ENCODE measurements around the gene GABBR2.

Gene GABBR2

DNA sequence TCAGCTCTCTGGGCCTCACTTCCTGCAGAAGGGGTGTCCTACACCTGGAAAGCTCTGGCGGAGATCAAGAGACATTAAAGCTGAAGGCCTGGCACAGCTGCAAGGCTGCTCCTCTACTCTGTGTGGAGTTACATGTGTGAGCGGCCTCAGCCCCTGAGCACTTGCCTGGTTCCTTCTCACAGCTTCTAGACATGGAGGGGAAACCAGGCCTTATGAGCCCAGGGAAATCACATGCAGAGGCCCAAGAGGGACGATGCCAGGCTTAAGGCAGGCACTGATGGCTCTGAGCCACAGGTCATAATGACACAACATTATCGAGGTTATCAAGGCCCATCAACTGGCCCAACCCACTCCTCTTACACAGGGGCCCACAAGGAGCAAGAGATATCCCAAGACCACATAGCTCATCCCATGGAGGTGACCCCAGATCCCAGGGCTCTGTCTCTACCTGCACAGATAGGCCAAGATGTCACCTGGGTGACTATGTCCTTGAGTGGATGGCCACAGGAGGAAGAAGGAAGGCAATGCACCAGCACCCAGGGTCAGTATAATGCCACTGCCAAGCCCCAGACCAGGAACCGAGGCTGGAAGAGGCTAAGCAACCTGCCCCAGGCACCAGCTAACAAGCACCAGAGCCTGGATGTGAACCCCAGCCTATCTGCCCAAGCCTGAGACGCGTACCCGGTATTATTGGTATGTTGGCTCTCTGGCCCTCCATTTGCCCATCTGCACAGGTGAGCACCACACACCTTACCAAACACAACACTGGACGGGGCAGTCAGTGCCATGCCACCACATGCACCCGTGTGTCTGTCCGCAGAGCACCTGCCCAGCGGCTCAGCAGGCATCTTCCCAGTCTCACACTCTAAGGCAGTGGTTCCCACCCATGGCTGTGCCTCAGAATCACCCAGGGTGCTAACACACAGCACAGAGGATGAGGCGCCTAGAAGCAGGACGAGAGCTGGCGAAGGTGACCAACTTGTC lies 143.3 kb downstream of the GABBR2 start:
- no peaks in the 10 kb centered on the region for H3K9me3 Mint-ChIP-seq
- no peaks in the 10 kb centered on the region for H3K36me3 Mint-ChIP-seq (ENCODE audit: low read depth)
- no peak overlapping the region for H3K4me3 Mint-ChIP-seq
- H3K27me3 Mint-ChIP-seq (ENCODE audit: low read depth), result peaks cover 14% of the 10 kb centered on the region
- DNase-seq (ENCODE audit: low spot score), result no peak
- no peaks in the 10 kb centered on the region for H3K4me1 Mint-ChIP-seq (ENCODE audit: low read depth)
- H3K27ac Mint-ChIP-seq, result no peak overlapping the region

DNA sequence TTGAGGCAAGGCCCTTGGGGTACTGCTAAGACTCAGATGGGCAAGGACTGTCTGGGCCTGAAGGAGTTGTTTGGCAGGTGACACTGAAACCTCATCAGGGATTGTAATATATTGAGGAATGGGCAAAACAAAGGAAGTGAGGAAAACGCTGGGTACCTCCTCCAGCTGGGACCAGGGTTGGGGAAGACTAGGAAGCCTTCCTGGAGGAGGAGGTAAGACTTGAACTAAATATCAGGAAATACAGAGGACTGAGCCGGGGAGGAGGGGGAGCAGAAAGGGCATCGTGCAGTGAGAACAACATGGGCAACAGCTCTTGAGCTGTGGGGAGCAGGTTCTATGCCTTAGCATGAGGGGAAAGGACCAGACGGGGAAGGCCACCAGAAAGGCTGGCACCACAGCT lies 144.0 kb downstream of the GABBR2 start:
- Mint-ChIP-seq H3K27me3 (ENCODE audit: low read depth) (peaks cover 14% of the 10 kb centered on the region), H3K4me3 (no peak overlapping the region), H3K9me3 (no peaks in the 10 kb centered on the region), H3K4me1 (ENCODE audit: low read depth) (no peaks in the 10 kb centered on the region), H3K27ac (no peak overlapping the region), H3K36me3 (ENCODE audit: low read depth) (no peaks in the 10 kb centered on the region)
- no peak for DNase-seq (ENCODE audit: low spot score)

DNA sequence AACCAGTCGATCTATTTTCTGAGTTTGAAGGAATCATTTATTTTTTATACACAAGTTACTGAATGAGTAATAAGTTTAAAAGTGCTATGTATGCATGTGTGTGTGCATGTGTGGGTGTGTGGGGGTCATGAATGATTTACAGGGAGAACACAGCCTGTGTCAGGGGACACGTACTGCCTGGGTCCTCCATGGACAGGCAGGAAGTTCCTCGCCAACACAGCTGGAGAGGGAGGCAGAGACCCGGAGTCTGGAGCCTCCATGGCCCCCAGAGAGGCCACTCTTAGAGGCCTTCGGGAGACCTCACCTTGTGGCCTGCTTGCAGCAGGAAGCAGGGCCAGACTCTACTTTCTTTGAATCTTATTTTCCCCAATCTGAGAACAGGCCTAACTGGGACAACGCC lies 144.7 kb downstream of the GABBR2 start:
- Mint-ChIP-seq H3K9me3 (no peaks in the 10 kb centered on the region), H3K27ac (no peak overlapping the region), H3K4me3 (no peak overlapping the region), H3K4me1 (ENCODE audit: low read depth) (no peaks in the 10 kb centered on the region), H3K27me3 (ENCODE audit: low read depth) (peaks cover 14% of the 10 kb centered on the region), H3K36me3 (ENCODE audit: low read depth) (no peaks in the 10 kb centered on the region)
- DNase-seq (ENCODE audit: low spot score), result no peak

DNA sequence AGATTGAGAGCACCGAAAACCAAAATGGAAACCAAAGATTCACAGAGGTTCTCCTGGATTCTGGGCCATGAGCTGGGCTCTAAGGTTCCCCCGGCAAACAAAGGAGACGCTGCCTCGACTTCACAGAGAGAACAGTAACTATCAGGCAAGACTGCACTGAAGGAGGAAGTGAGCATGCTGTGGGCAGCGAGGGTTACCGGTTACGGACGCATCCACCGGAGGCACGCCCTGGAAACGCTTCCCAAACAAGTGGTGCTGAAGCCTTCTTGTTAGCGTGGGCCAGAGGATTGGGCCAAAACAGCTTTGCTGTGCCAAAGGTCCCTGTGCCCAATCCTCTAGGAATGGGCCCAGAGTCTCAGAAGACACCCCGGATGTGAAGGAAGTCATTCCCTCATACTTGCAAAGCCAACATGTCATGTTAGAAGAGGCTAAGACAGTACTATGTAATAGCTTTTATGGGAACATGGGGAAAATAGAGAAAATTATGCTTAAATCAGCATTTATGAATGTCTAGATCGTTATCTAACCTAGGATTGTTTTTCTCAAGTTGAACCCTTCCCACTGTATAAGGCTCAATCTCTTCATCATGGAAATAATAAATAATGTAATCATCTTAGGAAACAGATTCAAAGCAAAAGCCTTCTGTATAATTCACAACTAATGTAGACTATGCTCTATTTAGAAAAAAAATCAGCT lies 145.4 kb downstream of the GABBR2 start:
- Mint-ChIP-seq H3K27me3 (ENCODE audit: low read depth) (peaks cover 14% of the 10 kb centered on the region), H3K4me3 (no peak overlapping the region), H3K36me3 (ENCODE audit: low read depth) (no peaks in the 10 kb centered on the region), H3K4me1 (ENCODE audit: low read depth) (no peaks in the 10 kb centered on the region), H3K27ac (no peak overlapping the region), H3K9me3 (no peaks in the 10 kb centered on the region)
- no peak for DNase-seq (ENCODE audit: low spot score)

DNA sequence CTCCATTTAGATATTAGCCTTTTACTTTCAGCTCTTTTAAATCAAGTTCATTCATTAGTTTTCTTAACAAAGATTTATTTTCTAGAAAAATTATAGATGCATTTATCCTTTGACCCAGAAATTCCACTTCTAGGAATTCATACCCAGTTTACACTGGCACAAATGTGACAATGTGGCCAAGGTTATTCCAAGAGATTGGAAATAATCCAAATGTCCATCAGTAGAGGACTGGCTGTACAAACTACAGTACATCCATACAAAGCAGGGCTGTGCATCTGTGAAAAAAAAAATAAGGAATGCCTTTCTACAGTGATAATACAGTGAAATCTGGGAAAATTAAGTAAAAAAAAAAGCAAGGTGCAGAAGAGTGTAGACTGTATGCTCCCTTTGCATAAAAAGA lies 149.2 kb downstream of the GABBR2 start:
- Mint-ChIP-seq H3K27ac (no peak overlapping the region), H3K27me3 (ENCODE audit: low read depth) (peaks cover 15% of the 10 kb centered on the region), H3K9me3 (no peaks in the 10 kb centered on the region), H3K4me3 (no peak overlapping the region), H3K4me1 (ENCODE audit: low read depth) (no peaks in the 10 kb centered on the region), H3K36me3 (ENCODE audit: low read depth) (no peaks in the 10 kb centered on the region)
- no peak for DNase-seq (ENCODE audit: low spot score)

DNA sequence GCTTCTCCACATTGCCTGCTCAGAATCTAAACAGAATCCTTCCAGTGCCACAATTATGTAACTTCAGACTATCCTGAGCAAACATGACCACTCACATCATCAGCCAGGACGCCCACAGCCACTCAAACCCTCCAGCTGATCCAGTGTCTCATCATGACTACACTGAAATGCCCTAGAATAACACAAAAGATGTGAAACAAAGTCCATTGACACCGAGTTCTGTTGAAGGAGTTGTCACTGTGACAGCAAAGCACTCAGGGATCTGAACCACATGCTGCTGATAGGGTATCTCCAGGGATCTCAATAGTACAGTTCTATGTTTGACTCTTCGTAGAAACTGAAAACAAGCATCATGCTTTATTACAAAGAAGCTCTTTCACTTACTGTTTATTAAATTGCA lies 150.2 kb downstream of the GABBR2 start:
- Mint-ChIP-seq H3K9me3 (no peaks in the 10 kb centered on the region), H3K4me1 (ENCODE audit: low read depth) (no peaks in the 10 kb centered on the region), H3K27me3 (ENCODE audit: low read depth) (peaks cover 15% of the 10 kb centered on the region), H3K36me3 (ENCODE audit: low read depth) (no peaks in the 10 kb centered on the region), H3K27ac (no peak overlapping the region), H3K4me3 (no peak overlapping the region)
- DNase-seq (ENCODE audit: low spot score), result no peak

DNA sequence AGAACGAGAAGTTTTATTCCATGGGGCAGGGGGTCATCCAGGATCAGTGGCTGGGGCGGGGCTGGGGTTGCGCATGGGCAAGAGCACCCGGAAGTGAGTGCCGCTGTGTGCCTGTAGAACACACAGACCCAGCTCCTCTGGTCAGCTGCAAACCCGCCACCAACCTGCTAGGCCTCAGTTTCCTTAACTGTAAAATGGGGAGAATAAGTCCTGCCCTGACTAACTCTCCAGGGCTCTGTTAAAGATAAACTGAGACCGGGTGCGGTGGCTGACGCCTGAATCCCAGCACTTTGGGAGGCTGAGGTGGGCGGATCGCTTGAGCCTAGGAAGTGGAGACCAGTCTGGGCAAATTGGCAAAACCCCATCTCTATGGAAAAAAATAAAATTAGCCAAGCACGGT lies 152.2 kb downstream of the GABBR2 start:
- Mint-ChIP-seq H3K4me3 (no peak overlapping the region), H3K27me3 (ENCODE audit: low read depth) (peaks cover 11% of the 10 kb centered on the region), H3K36me3 (ENCODE audit: low read depth) (no peaks in the 10 kb centered on the region), H3K27ac (no peak overlapping the region), H3K4me1 (ENCODE audit: low read depth) (no peaks in the 10 kb centered on the region), H3K9me3 (no peaks in the 10 kb centered on the region)
- DNase-seq (ENCODE audit: low spot score), result no peak

DNA sequence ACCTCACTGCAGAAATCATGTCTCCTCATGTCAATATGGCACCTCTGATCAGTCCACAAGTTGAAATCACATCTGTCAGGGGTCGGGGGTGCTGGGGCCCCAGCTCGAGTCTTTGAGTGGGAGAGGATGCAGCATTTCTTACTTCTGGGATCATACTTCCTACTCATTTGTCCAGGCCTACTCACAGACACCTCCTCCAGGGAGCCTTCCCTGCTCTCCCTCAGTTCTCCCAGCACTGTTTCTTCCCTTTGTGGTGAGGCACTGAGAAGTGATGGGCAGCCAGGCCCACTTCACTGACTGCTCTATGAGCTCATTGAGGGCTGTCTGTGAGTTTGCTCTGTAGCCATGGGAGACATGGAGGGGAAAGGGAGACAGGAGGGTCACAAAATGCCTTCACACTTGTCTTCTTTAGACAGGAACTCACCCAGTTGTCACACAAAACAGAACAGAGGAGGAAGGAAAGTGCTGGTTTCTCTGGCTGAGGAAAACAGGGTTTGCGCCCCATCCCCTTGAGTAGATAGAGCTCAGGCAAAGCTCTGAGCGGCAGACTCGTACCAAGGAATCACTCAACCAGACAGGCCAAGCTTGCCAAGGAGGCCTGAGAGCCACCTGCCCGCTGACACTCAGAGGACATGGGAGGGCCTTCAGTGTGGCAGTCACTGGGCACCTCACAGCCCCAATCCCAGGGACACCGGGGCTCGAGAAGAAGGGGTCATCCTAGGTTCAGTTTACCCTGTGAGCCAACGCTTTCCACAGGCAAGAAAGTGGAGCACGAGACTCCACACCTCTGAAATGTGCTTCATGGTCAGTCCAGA lies 152.9 kb downstream of the GABBR2 start:
- H3K9me3 Mint-ChIP-seq, result no peaks in the 10 kb centered on the region
- H3K4me3 Mint-ChIP-seq, result no peak overlapping the region
- no peak overlapping the region for H3K27ac Mint-ChIP-seq
- DNase-seq (ENCODE audit: low spot score), result no peak
- no peaks in the 10 kb centered on the region for H3K4me1 Mint-ChIP-seq (ENCODE audit: low read depth)
- no peaks in the 10 kb centered on the region for H3K36me3 Mint-ChIP-seq (ENCODE audit: low read depth)
- H3K27me3 Mint-ChIP-seq (ENCODE audit: low read depth), result peaks cover 8% of the 10 kb centered on the region

DNA sequence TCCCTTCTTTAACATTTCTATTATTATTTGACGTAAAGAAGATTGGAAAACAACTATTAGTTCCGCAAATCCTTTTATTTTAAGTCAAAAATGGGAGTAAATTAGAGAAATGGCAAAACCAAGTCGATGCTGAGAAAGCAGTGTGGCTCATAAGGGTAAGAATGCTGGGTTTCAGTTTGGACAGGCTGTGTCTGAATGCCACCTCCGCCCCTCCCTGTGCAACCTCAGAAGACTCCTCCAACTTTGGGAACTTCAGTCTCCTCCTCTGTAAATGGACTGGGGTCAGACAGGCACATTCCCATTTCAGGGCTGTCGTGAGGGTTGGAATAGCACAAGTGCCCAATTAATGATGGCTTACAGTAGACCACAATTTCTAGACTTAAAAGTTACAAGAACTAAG lies 154.0 kb downstream of the GABBR2 start:
- Mint-ChIP-seq H3K4me1 (ENCODE audit: low read depth) (no peaks in the 10 kb centered on the region), H3K36me3 (ENCODE audit: low read depth) (no peaks in the 10 kb centered on the region), H3K27me3 (ENCODE audit: low read depth) (peaks cover 14% of the 10 kb centered on the region), H3K27ac (no peak overlapping the region), H3K9me3 (no peaks in the 10 kb centered on the region), H3K4me3 (no peak overlapping the region)
- DNase-seq (ENCODE audit: low spot score), result no peak

DNA sequence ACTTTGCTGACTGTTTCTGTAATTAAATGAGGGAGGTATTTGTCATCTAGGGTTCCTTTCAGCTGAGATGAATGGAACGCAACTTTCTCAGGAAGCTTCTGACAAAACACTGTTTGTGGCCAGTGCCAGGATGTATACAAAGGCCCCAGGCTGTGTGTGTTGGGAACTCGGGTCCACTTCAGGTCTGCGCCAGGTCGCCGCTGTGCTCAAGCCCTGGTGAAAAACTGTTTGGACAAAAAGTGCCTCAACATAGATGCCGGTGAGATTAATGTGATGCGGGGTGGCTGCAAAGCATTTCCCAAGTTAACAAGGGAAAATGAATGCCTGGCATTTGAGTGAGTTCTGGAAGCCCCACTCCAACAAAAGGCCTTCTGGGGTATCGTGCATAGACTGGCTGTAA lies 156.4 kb downstream of the GABBR2 start:
- Mint-ChIP-seq H3K4me1 (ENCODE audit: low read depth) (no peaks in the 10 kb centered on the region), H3K27ac (no peak overlapping the region), H3K27me3 (ENCODE audit: low read depth) (peaks cover 21% of the 10 kb centered on the region), H3K9me3 (no peaks in the 10 kb centered on the region), H3K4me3 (no peak overlapping the region), H3K36me3 (ENCODE audit: low read depth) (no peaks in the 10 kb centered on the region)
- no peak for DNase-seq (ENCODE audit: low spot score)

DNA sequence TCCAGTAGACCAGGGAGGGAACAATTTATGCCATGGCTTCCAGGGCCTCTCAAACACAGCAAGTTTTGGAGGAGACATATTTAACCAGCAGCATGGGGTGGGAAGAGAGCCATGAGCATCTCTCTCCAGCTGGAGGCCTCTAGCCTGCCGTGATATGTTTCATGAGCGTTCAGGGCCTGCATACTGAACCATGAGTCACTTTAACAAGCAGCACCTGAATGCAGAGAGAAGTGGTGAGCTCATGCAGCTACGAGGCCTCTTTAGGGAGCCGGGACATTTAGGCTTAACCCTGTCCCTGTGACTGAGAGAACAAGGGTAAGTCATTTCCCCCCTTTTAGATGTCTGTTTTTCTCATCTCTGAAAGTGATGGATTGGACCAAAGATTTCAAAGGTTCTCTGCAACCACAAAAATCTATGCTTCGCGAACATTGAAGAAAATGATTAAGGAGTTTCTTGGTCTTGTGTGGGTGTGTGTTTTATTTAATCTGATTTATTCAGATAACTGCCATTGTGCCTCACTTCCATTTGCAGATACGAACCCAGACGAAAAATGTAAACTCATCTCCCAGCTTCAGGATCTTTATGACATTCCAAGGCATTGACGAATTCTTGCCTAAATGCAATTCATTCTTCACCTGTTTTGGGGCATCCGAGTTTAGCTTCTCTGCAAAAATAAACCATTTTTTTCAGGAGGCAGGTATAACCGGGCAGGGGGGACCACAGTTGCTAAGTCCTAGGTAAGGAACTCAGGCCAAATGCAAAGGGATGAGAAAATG lies 157.0 kb downstream of the GABBR2 start:
- DNase-seq (ENCODE audit: low spot score), result no peak
- Mint-ChIP-seq H3K4me1 (ENCODE audit: low read depth) (no peaks in the 10 kb centered on the region), H3K4me3 (no peak overlapping the region), H3K9me3 (no peaks in the 10 kb centered on the region), H3K27me3 (ENCODE audit: low read depth) (peaks cover 23% of the 10 kb centered on the region), H3K27ac (no peak overlapping the region), H3K36me3 (ENCODE audit: low read depth) (no peaks in the 10 kb centered on the region)

DNA sequence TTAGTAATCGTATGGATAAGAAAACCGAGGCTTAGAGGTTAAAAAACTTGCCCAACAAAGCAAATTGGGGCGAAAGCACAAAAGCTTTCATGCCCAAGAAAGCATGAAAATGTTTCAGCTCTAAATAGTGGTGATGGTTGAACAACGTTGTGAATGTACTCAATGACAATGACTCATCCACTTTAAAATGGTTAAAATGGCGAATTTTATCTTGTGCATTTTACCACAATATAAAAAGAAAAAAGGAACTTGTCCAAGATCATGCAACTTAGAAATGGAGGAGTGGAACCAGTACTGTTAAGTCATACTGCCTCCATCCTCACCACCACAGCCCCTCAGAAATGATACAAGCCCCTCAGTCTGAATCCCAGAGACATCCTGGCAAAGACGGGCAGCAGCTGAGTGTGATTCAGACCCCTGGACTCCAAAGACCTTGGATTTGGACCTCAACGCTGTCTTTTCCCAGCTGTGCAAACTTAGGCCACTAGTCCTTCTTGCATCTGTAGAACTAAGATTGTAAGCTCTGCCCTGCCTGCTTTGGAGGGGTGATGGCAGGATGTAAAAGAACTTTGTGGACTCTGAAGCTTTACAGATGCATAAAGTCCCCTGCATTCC lies 158.4 kb downstream of the GABBR2 start:
- no peaks in the 10 kb centered on the region for H3K9me3 Mint-ChIP-seq
- DNase-seq (ENCODE audit: low spot score), result no peak
- H3K27me3 Mint-ChIP-seq (ENCODE audit: low read depth), result peaks cover 25% of the 10 kb centered on the region
- no peak overlapping the region for H3K4me3 Mint-ChIP-seq
- no peak overlapping the region for H3K27ac Mint-ChIP-seq
- no peaks in the 10 kb centered on the region for H3K4me1 Mint-ChIP-seq (ENCODE audit: low read depth)
- no peaks in the 10 kb centered on the region for H3K36me3 Mint-ChIP-seq (ENCODE audit: low read depth)

DNA sequence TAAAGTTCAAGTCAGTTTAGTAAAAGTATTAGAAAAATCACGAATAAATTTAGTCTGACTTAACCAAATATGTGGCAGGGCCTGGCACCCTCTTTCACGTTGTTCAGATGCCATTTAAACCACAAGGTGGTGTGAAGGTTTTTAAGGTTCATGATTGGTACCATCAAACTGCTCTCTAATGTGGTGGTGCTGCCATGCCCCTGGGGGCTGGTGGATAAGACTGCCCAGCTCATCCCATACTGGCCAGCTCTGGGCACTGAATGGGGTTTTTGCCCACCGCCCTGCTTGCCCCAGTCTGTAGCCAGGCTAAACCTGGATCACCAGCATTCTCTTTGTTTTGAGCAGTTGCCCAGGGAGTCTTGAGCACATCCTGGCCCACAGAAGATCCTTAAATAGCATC lies 159.3 kb downstream of the GABBR2 start:
- Mint-ChIP-seq H3K27me3 (ENCODE audit: low read depth) (peaks cover 26% of the 10 kb centered on the region), H3K4me3 (no peak overlapping the region), H3K27ac (no peak overlapping the region), H3K36me3 (ENCODE audit: low read depth) (no peaks in the 10 kb centered on the region), H3K9me3 (no peaks in the 10 kb centered on the region), H3K4me1 (ENCODE audit: low read depth) (no peaks in the 10 kb centered on the region)
- DNase-seq (ENCODE audit: low spot score), result no peak
